OCI-LY1 (cell line): ENCODE results near the gene HMGCS1.

ENCODE experiments used
- H2AFZ ChIP-seq: fragments of 200-600 bp; sonication (generic), shearing (Covaris generic); 2 replicates; pipeline ENCODE4 v1.6.0; 2014; ENCODE audit warnings: antibody characterized with exemption, mild to moderate bottlenecking, low read length
- H3F3A ChIP-seq: fragments of 200-600 bp; sonication (generic), shearing (Covaris generic); 2 replicates; pipeline ENCODE4 v1.6.0; 2014; ENCODE audit warnings: mild to moderate bottlenecking, antibody characterized with exemption, low read length, moderate library complexity; ENCODE audit not compliant: insufficient read depth
- H3K27ac ChIP-seq: fragments of 200-600 bp; sonication (generic); 2 replicates; pipeline ENCODE4 v1.5.1; 2014; ENCODE audit warnings: low read length, mixed run types, mild to moderate bottlenecking, low read depth; ENCODE audit not compliant: poor library complexity, severe bottlenecking
- H3K27me3 ChIP-seq: fragments of 200-600 bp; sonication (generic); 2 replicates; pipeline ENCODE4 v1.6.0; 2014; ENCODE audit warnings: antibody characterized with exemption, mild to moderate bottlenecking, low read length, moderate library complexity; ENCODE audit not compliant: insufficient read depth
- H3K36me3 ChIP-seq: fragments of 200-600 bp; sonication (generic); 2 replicates; pipeline ENCODE4 v1.6.1; 2014; ENCODE audit warnings: mild to moderate bottlenecking, antibody characterized with exemption, low read length, moderate library complexity, mixed read lengths; ENCODE audit not compliant: insufficient read depth
- H3K4me1 ChIP-seq: fragments of 200-600 bp; sonication (generic); 2 replicates; pipeline ENCODE4 v1.5.1; 2014; ENCODE audit warnings: mild to moderate bottlenecking, low read length, moderate library complexity; ENCODE audit not compliant: insufficient read depth, severe bottlenecking
- H3K4me2 ChIP-seq: fragments of 200-600 bp; sonication (generic), shearing (Covaris generic); 2 replicates; pipeline ENCODE4 v1.6.1; 2014; ENCODE audit warnings: low read length
- H3K4me3 ChIP-seq: fragments of 200-600 bp; sonication (generic); 2 replicates; pipeline ENCODE4 v1.5.1; 2014; ENCODE audit warnings: low read length, low read depth, mild to moderate bottlenecking, mixed read lengths; ENCODE audit not compliant: poor library complexity, severe bottlenecking
- H3K79me2 ChIP-seq: fragments of 200-600 bp; shearing (Covaris generic); 2 replicates; pipeline ENCODE4 v1.6.1; 2016; ENCODE audit warnings: mixed run types, low read length, mixed read lengths; ENCODE audit not compliant: insufficient read depth
- H3K9ac ChIP-seq: fragments of 200-600 bp; sonication (generic), shearing (Covaris generic); 2 replicates; pipeline ENCODE4 v1.6.1; 2014; ENCODE audit warnings: mild to moderate bottlenecking, low read length, mixed read lengths
- H3K9me2 ChIP-seq: fragments of 200-600 bp; sonication (generic), shearing (Covaris generic); 2 replicates; pipeline ENCODE4 v1.6.1; 2014; ENCODE audit warnings: low read depth, mild to moderate bottlenecking, low read length, mixed read lengths
- H3K9me3 ChIP-seq: fragments of 200-600 bp; shearing (Covaris generic); 2 replicates; pipeline ENCODE4 v1.6.1; 2014; ENCODE audit warnings: low read length, mixed read lengths
- H4K20me1 ChIP-seq: fragments of 200-600 bp; sonication (generic), shearing (Covaris generic); 2 replicates; pipeline ENCODE4 v1.6.0; 2016; ENCODE audit warnings: mild to moderate bottlenecking, low read length; ENCODE audit not compliant: insufficient read depth
- CTCF ChIP-seq: fragments of 200-600 bp; sonication (generic), shearing (Covaris generic); IDR thresholded peaks from 2 replicates; pipeline ENCODE4 v1.5.1; 2017; ENCODE audit warnings: mild to moderate bottlenecking, antibody characterized with exemption, low read length, moderate library complexity, mixed read lengths
- EZH2 ChIP-seq: fragments of 200-600 bp; sonication (generic), shearing (Covaris generic); IDR thresholded peaks from 2 replicates; pipeline ENCODE4 v1.8.0; 2017; ENCODE audit warnings: borderline replicate concordance, mixed run types, mild to moderate bottlenecking, antibody characterized with exemption, low read length, moderate library complexity, mixed read lengths

Gene HMGCS1

GRCh38 chr5:43348861-43349363 is 35.7 kb upstream of the HMGCS1 start:
- TF ChIP-seq EZH2: no peak
- no peak for TF ChIP-seq CTCF
- Histone ChIP-seq H3K4me1 (no peaks in the 10 kb centered on the region), H3K9ac (no peak overlapping the region), H3K27ac (no peak overlapping the region), H3K9me3 (no peaks in the 10 kb centered on the region), H3K4me3 (no peak overlapping the region), H3K9me2 (no peaks in the 10 kb centered on the region), H3K79me2 (no peaks in the 10 kb centered on the region), H4K20me1 (no peaks in the 10 kb centered on the region), H3K36me3 (no peaks in the 10 kb centered on the region), H3F3A (no peaks in the 10 kb centered on the region), H2AFZ (no peak overlapping the region), H3K4me2 (no peak overlapping the region), H3K27me3 (0 out of 2 replicates have a peak, but pooled peaks cover 4% of the 10 kb centered on the region)

- Histone ChIP-seq H3K4me2 (no peak overlapping the region), H3K79me2 (no peaks in the 10 kb centered on the region), H3K9ac (no peak overlapping the region), H3K27me3 (0 out of 2 replicates have a peak, but pooled peaks cover 4% of the 10 kb centered on the region), H4K20me1 (no peaks in the 10 kb centered on the region), H3F3A (no peaks in the 10 kb centered on the region), H3K4me1 (no peaks in the 10 kb centered on the region), H3K9me3 (no peaks in the 10 kb centered on the region), H3K27ac (no peak overlapping the region), H3K9me2 (no peaks in the 10 kb centered on the region), H3K36me3 (no peaks in the 10 kb centered on the region), H3K4me3 (no peak overlapping the region), H2AFZ (no peak overlapping the region)
- TF ChIP-seq EZH2 (no peak), CTCF (no peak)
Measured at GRCh38 chr5:43348207-43348606, 35.0 kb upstream of the HMGCS1 start.

GRCh38 chr5:43338862-43339261 is 25.6 kb upstream of the HMGCS1 start:
- Histone ChIP-seq H3K4me1 (no peaks in the 10 kb centered on the region), H2AFZ (no peak overlapping the region), H3K36me3 (no peaks in the 10 kb centered on the region), H3K9me3 (no peaks in the 10 kb centered on the region), H3K27ac (no peak overlapping the region), H3K9me2 (no peaks in the 10 kb centered on the region), H3F3A (no peaks in the 10 kb centered on the region), H3K4me3 (no peak overlapping the region), H3K9ac (no peak overlapping the region), H3K27me3 (no peaks in the 10 kb centered on the region), H4K20me1 (no peaks in the 10 kb centered on the region), H3K79me2 (no peaks in the 10 kb centered on the region), H3K4me2 (no peak overlapping the region)
- no peak for TF ChIP-seq CTCF
- no peak for TF ChIP-seq EZH2
